ENCODE measurements around the gene FAM3D.

- no peak for TF ChIP-seq CTCF (IDR thresholded peaks at IDR 0.05; ENCODE audit: insufficient read depth, low read length)
- TF ChIP-seq GABPA (IDR thresholded peaks at IDR 0.05; ENCODE audit: low read depth): no peak
- no peak for TF ChIP-seq REST (IDR thresholded peaks at IDR 0.05; ENCODE audit: insufficient replicate concordance, low read depth)
- no peak for TF ChIP-seq POLR2AphosphoS5 (IDR thresholded peaks at IDR 0.05; ENCODE audit: low read depth)
These were observed 4.6 kb downstream of the FAM3D start for GRCh38 chr3:58661836-58662420.

Measured in HL-60 (cell line).